Amniotic epithelial cell (primary cell): Measurements from ENCODE around the gene SLC25A29.

Source experiments
- DNase-seq: peaks from one replicate; pipeline ENCODE4 v3.0.0-alpha.2; 2010; ENCODE audit warnings: low read depth

The SLC25A29 gene

DNA sequence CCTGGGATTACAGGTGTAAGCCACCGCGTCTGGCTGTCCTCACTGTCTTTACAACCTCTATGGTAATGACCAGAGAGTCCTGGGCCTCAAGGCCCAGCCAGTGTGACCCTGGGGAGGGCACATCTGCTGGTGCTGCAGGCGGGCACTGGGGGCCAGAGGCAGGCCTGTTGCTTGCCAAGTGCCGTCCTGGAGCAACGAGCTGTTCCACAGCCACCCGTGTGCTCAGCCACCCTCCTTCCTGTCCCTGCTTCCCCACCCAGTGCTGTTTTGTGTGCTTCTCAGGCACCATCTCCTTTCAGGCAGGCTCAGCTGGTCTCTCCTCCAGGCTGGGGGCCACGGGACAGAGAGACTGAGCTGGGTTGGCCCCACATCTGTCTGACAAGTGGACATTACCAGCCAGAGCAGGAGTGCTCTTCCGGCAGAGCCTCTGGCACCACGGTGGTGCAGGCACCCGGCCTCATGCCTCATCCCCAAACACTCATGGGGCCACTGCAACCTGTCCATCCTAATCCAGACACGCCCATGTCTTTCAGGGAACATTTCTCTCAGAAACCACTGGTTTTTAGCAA lies 25.9 kb upstream of the SLC25A29 start:
- DNase-seq, result no peak

GRCh38 chr14:100330388-100330931 lies 24.2 kb upstream of the SLC25A29 start:
- no peak for DNase-seq

DNA sequence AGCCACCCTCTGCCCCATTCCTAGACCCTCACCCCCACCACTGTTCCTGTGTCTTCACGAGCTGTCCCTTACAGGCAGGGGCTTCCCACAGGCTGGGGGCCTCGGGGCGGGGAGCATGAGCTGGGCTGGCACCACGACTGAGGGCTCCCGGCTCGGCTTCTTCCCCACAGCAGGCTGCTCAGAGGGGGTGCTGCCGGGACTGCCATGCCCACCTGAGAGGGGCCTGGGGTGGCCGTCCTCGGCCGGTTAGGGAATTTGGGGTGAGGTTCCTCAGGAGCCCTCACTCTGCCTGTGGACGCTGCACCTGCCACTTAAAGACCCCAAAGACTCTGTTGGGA lies 23.7 kb upstream of the SLC25A29 start:
- DNase-seq, result no peak

GRCh38 chr14:100329233-100330006 lies 23.2 kb upstream of the SLC25A29 start:
- no peak for DNase-seq

DNA sequence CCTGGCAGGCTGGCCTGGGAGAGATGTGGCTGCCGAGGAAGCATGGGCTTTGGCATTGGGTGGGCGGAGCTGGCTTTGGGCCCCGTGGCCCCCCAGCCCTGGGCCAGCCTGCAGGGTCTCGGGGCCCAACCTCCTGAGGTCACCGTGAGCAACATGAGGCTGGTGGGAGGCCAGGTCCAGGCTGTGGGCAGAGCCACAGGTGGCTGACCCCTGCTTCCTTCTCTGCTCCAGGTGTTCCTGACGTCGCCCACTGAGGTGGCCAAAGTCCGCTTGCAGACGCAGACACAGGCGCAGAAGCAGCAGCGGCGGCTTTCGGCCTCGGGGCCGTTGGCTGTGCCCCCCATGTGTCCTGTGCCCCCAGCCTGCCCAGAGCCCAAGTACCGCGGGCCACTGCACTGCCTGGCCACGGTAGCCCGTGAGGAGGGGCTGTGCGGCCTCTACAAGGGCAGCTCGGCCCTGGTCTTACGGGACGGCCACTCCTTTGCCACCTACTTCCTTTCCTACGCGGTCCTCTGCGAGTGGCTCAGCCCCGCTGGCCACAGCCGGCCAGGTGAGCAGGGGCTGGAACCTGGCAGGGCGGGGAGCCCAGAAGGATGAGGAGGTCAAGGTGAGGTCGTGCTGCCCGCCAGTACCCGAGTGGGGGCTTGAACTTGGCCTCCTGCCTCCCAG lies 22.4 kb upstream of the SLC25A29 start:
- DNase-seq, result no peak

GRCh38 chr14:100327128-100327527 lies 20.9 kb upstream of the SLC25A29 start:
- DNase-seq, result no peak

- no peak for DNase-seq
These were observed 19.7 kb upstream of the SLC25A29 start for GRCh38 chr14:100325958-100326357.

GRCh38 chr14:100325231-100325632 lies 19.0 kb upstream of the SLC25A29 start:
- DNase-seq, result no peak

- peak; percentile 57 for DNase-seq
These were observed 17.7 kb upstream of the SLC25A29 start for GRCh38 chr14:100323942-100324307.

DNA sequence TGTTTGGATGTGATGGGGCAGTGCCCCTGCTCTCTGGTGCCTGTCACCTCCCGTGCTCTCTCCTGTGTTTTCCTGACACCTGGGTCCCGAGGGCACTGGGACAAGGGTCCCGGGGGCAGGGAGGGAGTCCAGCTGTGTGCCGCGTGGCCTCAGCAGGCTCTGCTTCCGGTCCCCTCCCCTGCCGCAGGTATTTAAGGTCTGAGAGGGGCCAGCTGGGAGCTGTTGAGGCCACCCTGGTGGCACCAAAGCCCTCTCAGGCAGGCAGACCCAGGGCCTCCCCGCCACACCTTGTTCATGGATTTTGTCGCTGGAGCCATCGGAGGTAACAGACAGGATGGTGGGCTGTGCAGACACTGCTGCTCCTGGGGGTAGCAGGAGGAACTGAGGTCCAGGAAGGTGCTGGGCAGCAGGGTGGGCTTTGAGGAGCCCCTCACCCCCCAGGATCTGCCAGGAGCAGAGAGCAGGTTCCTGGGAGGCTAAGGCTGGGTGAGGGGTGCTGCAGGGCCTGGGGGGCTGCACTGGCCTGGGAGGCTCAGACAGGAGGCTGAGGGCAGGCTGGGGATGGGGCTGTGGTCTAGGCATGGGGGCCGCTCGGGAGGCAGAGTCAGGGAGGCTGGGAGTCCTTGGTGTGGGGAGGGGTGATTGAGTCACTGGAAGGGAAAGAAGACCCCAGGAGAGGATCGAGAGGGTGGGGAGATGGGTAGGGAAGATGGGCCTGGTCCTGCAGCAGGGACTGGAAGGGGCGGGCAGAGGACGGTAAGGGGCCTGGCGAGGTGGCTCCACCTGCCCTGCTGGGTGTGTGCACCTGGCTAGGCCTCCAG lies 17.1 kb upstream of the SLC25A29 start, which contains the start of gene SLC25A47:
Gene SLC25A47 (plus strand): TSS at position 219 of the 821 bp plus-strand sequence. CDS start 76 bp downstream, at position 295.
- no peak for DNase-seq

GRCh38 chr14:100322138-100322957 lies 16.1 kb upstream of the SLC25A29 start:
- no peak for DNase-seq

- no peak for DNase-seq
These were observed 15.4 kb upstream of the SLC25A29 start for GRCh38 chr14:100321473-100322137.

DNA sequence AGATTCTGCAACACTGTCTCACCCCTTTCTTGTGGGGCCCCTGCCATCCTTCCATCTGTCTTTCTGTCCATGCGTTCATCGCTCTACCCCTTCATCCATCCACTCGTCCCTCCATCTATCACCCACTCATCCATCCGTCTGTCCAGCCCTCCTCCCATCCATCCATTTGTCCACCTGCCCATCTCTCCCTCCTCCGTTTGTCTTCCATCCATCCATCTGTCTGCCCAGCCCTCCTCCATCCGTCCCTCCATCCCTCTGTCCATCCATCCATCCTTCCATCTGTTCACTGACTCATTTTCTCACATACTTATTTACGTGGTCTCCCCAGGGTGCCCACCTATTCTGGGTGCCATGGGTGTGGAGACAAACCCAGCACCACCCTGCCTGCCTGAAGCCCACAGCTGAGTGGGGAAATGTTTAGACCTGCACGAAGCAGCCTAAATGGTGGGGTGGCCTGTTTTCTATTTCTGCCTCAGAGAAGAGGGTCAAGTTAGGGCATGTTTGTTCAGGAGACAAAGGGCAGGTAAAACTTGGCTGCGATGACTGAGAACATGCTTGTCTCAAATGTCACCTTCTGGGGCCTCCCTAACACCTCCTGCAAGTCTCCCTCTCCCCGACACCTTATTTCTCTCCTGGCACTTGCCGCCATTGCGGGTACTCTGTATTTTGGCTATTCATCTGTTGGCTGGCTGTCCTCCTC lies 14.1 kb upstream of the SLC25A29 start:
- no peak for DNase-seq

GRCh38 chr14:100317912-100318808 lies 11.9 kb upstream of the SLC25A29 start:
- DNase-seq, result peak; percentile 36

DNA sequence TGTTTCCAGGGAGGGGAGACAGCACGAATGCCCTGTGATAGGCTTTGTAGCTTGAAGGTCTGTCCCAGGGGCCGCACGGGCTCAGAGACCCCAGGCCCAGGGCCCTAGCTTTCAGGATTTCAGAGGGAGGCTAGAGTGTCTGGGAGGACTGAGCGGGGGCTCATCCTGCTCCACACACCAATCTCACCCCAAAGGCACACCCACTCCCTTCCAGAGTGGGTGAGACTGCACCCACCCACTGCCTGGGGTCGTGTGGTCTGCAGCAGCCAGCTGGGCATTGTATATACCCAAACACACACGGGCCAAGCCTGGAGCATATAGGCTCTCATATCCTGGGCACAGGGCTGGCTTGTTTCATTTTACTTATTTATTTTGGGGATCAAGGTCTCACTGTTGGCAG lies 11.1 kb upstream of the SLC25A29 start:
- no peak for DNase-seq

DNA sequence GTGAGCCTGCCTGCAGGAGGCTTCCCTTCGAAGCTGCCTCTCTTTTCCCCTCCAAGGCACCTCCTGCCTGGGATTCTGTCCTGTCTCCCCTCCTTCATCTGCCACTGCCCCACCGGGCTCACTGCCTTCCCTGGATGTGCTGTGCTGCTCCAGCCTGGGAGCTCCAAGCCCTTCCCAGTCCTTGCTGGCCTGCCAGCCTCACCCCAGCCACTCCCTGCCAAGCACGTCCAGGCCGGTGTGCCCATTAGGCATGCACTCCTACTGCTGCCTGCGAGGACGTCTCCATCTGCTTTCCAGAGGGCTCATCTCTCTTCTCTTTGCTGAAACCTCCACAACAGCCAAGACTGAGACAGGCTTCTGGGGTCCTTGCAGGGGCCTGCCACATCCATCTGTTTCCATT lies 8.5 kb upstream of the SLC25A29 start:
- DNase-seq, result no peak

GRCh38 chr14:100313464-100314230 lies 7.4 kb upstream of the SLC25A29 start:
- DNase-seq, result no peak

GRCh38 chr14:100312877-100313400 lies 6.7 kb upstream of the SLC25A29 start:
- DNase-seq, result no peak
